Epithelial cell of proximal tubule (primary cell): ENCODE results near the gene ACSL3. TPM values are rescaled to one million over a fixed set of nuclear protein-coding genes. Genes with fewer than 3 reads are reported as not detected.

Experiments
- DNase-seq: peaks from one replicate; pipeline ENCODE4 v3.0.0-alpha.2; 2011; ENCODE audit warnings: low read depth
- H3K4me3 ChIP-seq: 2 replicates; pipeline ENCODE4 v1.5.1; 2011; ENCODE audit warnings: low read depth, mild to moderate bottlenecking, low read length
- total RNA-seq: library from RNA; depleted of rRNA; stranded (reverse); fragments of >200 nt; gene quantifications from 2 replicates; pipeline ENCODE4 v1.2.3, GENCODE V29; 2015
- TF ChIP-seq, protein P1 (sequence below): conservative IDR thresholded peaks from 2 replicates; pipeline ENCODE4 v1.5.1; 2012; ENCODE audit warnings: low read depth, mild to moderate bottlenecking, low read length

Gene ACSL3
- total RNA-seq, 1 donor from 2014 or later: 66.8 TPM

DNA sequence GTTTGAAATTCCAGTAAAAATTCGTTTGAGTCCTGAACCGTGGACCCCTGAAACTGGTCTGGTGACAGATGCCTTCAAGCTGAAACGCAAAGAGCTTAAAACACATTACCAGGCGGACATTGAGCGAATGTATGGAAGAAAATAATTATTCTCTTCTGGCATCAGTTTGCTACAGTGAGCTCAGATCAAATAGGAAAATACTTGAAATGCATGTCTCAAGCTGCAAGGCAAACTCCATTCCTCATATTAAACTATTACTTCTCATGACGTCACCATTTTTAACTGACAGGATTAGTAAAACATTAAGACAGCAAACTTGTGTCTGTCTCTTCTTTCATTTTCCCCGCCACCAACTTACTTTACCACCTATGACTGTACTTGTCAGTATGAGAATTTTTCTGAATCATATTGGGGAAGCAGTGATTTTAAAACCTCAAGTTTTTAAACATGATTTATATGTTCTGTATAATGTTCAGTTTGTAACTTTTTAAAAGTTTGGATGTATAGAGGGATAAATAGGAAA is 80.7 kb downstream of the ACSL3 start:
- DNase-seq: no peak
- no peak overlapping the region for H3K4me3 ChIP-seq
- TF ChIP-seq, protein P1, sequence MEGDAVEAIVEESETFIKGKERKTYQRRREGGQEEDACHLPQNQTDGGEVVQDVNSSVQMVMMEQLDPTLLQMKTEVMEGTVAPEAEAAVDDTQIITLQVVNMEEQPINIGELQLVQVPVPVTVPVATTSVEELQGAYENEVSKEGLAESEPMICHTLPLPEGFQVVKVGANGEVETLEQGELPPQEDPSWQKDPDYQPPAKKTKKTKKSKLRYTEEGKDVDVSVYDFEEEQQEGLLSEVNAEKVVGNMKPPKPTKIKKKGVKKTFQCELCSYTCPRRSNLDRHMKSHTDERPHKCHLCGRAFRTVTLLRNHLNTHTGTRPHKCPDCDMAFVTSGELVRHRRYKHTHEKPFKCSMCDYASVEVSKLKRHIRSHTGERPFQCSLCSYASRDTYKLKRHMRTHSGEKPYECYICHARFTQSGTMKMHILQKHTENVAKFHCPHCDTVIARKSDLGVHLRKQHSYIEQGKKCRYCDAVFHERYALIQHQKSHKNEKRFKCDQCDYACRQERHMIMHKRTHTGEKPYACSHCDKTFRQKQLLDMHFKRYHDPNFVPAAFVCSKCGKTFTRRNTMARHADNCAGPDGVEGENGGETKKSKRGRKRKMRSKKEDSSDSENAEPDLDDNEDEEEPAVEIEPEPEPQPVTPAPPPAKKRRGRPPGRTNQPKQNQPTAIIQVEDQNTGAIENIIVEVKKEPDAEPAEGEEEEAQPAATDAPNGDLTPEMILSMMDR: no peak

DNA sequence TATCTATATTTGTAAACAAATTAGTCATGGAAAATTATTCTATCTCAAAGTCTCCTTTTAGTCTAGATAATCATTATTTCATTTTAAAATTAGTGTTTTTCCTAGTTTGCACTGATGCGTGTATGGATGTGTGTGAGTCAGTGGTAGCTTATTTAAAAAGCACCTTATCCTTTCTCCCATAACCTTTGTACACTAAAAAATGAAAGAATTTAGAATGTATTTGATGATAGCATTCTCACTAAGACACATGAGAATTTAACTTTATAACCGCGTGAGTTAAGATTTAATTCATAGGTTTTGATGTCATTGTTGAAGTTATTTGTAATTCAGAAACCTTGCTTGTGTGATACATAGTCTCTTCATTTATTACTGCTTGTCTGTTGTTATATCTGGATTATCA is 81.7 kb downstream of the ACSL3 start:
- TF ChIP-seq, protein P1: no peak
- no peak overlapping the region for H3K4me3 ChIP-seq

DNA sequence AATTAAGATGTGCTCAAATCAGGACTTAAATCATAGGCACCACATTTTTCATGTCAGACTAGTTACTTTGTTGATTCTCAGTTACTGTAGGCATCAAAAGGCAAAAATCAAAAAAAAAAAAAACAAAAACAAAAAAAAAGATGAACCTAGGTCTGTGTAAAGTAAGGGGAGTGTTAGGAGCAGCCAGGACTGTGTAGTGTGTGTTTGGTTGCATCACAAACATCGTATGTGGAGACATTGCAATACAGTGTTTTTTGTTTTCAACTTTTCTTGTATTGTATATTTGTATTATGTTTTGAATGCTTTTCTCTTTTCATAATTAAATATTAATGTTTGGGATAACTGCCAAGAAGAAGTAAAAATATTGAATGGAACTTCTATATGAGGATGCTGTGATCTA is 82.1 kb downstream of the ACSL3 start:
- TF ChIP-seq, protein P1: no peak
- H3K4me3 ChIP-seq: no peak overlapping the region
- DNase-seq: no peak

More for the DNA sequence above, 81.7 kb downstream of the ACSL3 start:
- DNase-seq: no peak

DNA sequence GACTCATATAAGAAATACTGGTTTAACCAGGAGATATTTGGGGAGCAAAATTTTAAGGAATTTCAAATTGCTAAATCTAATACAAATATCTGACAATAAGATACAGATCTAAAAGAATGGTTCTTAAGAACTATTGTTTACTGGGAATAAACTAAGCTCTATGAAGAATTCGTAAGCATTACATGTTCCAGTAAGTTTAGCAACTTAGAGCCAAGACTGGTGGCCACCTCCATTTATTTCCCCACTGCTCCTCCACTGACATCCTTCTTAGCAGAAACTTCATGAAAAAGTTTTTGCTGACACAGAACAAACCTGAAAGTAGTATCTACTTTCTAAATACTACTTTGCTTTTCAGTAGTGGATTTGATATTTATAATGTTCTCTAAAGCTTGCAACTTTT is 83.0 kb downstream of the ACSL3 start:
- no peak for DNase-seq

DNA sequence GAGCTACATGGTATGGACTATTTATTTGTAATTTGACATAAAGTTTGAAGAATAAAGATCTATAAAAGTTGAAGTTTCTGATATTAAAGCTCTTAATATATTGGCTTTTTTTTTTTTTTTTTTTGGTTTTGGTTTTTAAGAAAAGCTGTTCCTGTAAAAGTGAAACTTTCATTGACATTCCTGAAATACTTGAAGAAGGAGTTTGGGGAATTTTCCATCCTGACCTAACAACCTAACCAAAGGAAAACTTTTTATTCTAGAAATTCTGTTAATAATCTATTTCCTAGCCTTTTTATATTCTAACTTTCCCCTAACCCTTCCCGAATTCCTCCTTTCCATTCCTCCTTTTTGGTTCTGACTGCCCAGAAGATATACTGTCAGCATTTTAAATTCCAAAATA is 83.7 kb downstream of the ACSL3 start:
- no peak for DNase-seq
- TF ChIP-seq, protein P1: no peak

More for the DNA sequence above, 83.0 kb downstream of the ACSL3 start:
- no peak overlapping the region for H3K4me3 ChIP-seq
- TF ChIP-seq, protein P1: no peak

DNA sequence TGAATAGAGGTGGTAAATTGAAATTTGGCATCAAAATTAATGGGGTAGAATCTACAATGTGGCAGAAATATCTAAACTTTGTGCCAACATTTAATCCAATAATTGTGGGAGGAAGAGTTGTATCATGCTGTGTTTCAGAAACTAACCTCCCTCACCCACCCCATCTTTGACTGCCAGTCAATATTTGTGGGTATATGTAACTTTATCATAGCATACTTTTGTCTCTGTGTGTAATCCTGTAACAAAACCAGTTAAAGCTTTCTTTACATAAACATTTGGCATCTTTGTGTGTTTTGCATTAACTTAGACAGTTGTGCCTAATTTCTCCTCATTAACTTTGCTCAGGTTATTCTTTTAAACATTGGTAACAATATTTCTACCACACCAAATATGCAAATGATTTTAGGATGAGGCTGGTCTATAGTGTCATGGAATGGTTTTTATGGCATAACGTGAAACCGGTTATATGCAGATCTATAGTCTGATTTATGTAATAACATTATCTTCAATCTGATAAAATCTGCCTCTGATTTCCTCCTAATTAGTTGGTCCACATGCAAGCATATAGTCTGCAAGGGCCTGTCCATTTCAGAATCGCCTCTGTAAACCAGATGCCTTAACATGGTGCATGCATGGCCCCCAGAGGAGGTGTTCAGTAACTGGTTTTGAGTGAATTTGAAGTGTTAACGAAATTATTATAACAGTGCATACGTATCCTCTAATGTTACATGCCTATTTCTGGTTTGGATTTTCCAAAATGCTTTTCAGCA is 84.3 kb downstream of the ACSL3 start:
- TF ChIP-seq, protein P1: no peak
- H3K4me3 ChIP-seq: no peak overlapping the region
- no peak for DNase-seq

More for the DNA sequence above, 83.7 kb downstream of the ACSL3 start:
- no peak overlapping the region for H3K4me3 ChIP-seq

DNA sequence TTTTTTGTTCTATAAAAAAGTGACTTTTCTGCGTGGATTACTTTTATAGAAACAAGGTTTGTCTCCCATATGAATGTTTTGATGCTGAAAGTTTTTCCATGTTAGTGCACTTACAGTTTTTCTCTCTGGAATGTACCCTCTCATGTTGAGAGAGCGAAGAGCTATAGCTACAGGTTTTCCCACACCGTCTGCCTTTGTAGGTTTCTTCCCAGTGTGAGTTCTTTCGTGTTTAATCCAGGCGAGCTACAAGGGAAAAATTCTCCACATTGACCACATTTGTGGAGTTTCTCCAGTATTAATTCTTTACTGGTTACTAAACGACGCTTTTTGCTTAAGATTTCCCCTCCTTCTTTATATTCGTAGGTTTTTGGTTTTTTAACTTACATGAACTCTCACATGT is 85.1 kb downstream of the ACSL3 start:
- TF ChIP-seq, protein P1: no peak
- DNase-seq: no peak
- H3K4me3 ChIP-seq: no peak overlapping the region
